SIG-M5 treated with dmso at 0.1 percent for 504 hours (cell line): ENCODE measurements around the gene ASB6.
"Not testable (repeated sequence)": the region's sequence is repeated elsewhere in the genome, so short reads cannot be mapped to it uniquely, and the experiment has no call there.

Experiments used
- DNase-seq: peaks from one replicate; lab custom pipeline; 2025; ENCODE audit not compliant: unreplicated experiment; lab: John Stamatoyannopoulos, UW

Gene ASB6

DNA sequence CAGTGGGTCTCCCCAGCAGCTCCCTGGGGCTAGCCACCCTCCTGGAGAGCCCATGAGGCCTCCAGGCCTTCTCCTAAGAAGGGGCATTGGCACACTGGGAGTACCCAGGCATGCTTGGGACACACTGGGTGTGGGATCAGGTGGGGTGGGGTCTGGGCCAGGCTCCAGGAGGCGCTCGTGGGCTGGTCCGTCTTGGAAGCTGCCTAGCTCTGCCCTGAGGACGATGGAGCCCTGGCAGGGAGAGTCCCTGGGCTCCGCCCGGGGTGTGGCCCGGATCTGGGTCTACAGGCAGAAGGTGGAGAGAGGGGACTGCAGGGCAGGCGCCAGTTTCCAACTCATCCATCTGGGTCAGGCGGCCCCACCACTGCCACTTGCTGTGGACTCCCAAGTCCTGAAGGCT, 25.9 kb upstream of the ASB6 start:
- no peak for DNase-seq

DNA sequence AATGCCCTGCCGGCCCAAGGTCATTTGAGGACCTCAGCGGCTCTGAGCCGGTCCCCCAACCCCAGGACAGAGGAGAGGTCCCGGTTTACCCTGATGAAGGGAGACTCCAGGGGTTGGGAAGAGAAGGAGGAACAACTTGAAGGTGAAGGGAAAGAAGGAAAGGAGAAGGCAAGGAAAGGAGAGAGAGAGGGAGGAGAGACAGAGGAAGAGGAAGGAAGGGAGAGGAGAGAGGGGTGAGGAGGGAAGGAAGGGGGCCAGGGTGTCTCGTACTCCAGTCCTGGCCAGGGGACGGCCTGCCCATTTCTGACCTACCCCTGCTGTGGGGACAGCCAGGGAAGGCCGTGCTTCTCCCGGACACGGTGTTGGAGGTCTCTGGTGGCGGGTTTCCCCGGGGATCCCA, 25.4 kb upstream of the ASB6 start:
- DNase-seq: no peak

DNA sequence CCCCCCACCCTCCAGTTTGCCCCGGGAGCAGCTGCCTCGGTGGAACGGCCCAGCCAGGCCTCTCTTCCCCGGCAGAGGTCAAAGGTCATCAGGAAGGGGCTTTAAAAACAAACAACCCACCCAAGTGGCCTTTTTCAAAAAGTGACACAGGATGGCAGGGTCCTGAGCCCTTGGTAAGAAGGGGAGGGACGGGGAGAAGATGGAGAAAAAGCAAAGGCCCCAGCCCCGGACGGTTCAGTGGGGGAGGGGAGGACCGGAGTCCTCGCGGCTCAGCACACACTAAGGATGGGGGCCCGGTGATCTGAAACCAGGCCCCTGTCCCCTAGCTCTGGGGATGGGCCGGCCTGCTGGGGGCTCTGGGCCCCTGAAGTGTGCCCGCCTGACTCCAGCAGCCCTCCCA, 24.6 kb upstream of the ASB6 start:
- no peak for DNase-seq

DNA sequence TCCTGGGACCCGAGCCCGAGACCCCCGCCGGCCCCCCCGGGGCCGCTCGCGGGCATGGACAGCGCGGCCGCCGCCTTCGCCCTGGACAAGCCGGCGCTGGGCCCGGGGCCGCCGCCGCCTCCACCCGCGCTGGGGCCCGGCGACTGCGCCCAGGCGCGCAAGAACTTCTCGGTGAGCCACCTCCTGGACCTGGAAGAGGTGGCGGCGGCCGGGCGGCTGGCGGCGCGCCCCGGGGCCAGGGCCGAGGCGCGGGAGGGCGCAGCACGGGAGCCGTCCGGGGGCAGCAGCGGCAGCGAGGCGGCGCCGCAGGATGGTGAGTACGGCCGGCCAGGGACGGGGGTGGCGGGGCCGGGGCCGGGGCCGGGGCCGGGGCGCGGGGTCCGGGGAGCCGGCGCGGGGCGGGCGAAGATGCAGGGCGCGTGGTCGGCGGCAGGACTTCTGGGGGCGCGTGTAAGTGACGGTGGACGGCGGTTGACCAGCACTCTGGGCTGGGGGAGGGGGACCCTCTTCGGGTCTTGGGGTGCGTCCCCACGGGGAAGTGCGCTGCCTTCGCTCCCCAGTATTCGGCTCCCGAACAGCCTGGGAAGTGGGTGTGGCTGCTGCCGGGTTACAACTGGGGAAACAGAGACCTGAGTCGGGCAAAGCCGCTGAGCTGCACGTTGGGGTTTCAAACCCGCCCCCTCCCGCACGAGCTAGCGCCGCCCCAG, 24.0 kb upstream of the ASB6 start:
- DNase-seq: no peak

DNA sequence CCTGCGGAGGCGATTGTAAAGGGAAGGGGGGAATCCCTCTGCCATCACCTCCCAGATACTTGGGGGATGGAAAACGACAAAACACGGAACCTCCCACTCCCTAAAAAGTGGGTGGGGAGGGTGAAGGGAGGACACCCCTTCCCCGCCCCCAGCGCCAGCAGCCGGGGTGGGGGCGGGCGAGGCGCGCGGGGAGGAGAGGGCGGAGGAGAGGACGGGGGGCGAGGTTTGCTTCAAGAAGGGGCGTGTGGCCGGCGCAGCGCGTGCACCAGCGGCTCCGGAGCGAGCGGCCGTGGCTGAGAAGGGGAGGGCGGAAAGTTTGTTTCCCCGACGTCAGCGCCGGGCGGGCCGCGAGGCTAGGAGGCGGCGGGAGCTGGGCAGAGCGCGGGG, 23.4 kb upstream of the ASB6 start, which contains the start of gene PRRX2:
Gene PRRX2 (plus strand): TSS at position 259 of the 387 bp plus-strand sequence. CDS start 221 bp downstream, outside the sequence.
- DNase-seq: no peak

DNA sequence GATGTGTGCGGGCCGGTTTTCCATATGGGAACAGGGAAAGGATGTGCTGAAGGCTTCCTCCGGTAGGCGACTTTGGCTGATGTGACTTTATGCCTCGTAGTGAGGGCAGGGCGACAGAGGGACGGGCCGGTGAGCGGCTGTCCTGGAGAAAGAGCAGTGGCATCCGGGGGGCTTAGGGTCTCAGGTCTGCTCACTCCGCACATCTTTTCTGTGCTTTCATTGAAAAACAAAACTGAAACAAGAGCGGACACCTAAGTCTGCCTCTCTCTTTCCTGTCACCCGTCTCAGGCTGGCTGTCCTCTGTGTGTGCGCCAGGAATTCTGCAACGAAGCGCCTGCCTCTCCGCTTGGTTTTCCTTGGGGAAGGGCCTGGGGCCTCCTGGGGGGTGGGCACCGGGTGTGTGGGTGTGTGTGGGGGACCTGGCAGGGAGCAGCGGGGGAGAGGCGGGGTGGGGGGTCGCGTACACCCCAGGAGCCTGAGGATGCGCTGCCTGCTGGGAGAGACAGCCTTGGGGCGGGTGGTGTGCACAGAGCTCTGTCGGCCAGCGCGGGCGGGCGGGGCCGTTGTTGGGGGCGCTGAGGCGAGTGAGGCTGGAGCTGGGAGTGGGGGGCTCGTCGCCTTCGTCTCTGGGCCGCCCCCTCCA, 22.9 kb upstream of the ASB6 start:
- DNase-seq: no peak

DNA sequence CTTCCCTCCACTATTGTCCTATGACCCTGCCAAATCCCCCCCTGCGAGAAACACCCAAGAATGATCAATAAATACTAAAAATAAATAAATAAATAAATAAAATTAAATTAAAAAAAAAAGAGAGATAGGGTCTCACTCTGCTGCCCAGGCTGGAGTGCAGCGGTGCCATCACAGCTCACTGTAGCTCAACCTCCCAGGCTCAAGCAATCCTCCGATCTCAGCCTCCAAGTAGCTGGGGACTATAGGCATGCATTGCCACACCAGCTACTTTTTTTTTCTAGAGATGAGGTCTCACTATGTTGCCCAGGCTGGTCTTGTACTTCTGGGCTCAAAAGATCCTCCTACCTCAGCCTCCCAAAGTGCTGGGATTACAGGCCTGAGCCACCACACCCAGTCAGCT, 20.3 kb upstream of the ASB6 start:
- not testable (repeated sequence) for DNase-seq

DNA sequence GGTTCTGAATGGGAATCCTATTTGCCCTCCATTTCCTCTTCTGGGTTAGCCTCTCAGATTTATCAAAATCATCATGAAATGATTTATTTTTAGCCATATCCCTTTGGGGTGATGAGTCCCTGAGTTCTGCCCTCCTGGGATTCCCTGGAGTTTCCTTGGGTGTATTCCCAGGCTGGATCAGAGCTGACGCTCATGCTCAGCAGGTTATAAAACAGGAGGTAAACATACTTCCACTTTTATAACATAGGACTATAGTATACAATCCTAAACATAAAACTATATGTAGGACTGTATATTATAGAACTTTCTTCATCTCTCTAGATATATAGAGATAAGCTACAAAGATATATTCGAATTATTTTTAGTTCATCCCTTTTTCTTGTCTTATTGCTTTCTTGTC, 19.1 kb upstream of the ASB6 start:
- no peak for DNase-seq

DNA sequence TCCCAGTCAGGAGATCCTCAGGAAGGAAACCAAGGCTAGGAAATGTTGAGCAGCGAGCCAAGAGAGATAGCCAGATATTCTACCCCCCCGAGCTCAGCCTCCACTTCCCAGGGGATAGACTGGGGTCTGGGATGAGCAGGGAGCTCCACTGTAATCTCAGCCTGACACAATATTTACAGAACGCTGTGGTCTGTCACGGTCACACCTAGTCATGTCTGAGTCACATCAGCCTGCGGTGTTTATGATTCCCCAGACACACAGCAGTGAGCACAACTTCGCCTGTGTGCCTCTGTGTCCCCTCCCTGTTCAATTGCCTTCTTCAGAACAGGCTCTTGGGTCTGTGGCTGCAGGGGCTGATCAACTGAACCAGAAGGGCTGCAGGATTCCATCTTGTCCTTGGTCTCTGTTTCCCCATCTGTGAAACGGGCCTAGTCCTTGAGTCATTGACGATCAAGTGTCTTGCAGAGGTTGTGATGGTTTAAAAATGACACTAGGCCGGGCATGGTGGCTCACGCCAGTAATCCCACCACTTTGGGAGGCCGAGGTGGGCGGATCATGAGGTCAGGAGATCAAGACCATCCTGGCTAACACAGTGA, 14.9 kb upstream of the ASB6 start:
- no peak for DNase-seq

DNA sequence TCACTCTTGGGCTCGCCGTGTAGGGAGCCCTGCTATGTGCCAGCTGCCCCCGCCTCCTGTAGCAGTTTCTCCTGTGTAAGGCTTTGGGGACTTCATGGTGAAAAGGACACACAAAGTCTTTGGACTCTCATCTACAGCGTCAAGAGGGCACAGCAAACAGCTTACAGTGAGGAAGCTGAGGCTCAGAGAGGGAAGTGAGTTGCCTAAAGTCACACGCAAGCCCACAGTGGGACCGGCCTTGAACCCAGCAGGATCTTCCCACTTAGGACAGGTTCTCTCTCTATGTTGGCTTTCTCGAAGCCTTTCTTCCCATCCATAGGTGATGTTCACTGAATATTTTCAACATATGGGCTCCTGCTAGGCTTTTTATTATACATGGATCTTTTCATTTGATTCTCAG, 13.7 kb upstream of the ASB6 start:
- DNase-seq: no peak

DNA sequence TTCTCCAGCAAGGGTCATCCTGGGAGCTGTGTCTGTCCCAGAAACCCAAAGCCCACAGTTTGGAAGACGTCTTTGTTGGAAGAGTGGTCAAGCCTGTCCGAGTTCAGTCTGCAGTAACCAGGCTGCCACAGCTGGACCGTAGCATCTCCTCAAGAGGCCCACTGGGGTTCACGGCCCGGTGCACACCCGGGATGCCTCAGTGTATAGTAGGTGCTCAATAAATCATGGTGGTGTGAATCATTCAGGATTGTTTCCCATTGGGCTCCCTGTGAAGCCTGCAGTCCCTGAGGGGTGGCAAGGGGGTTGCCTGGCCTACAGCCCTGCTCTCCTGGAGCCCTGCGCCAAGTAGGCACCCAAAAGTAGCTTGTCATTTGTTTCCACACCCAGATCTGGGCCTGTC, 13.2 kb upstream of the ASB6 start:
- no peak for DNase-seq

DNA sequence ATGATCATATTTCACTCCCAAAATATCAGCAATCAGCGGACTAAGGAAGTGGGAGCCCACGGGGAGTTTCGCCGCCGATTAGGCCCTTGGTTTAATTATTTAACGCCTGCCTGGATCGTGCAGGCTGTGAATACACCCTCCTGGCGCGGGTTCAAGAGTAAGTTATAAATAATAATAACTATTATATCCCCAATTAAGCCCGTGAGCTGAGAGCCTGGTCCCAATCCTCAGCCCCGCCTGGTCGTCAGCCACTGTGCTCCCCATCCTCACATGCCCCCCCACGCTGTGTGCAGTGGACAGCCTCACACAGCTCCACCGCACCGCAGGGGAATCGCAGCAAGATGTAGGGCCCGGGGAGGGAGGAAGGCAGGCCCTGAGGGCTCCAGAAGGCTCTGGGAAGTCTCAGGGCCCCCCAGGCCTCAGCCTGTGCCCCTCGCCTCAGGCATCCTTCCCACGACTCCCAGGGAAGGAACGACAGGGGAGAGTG, 12.6 kb upstream of the ASB6 start:
- no peak for DNase-seq

DNA sequence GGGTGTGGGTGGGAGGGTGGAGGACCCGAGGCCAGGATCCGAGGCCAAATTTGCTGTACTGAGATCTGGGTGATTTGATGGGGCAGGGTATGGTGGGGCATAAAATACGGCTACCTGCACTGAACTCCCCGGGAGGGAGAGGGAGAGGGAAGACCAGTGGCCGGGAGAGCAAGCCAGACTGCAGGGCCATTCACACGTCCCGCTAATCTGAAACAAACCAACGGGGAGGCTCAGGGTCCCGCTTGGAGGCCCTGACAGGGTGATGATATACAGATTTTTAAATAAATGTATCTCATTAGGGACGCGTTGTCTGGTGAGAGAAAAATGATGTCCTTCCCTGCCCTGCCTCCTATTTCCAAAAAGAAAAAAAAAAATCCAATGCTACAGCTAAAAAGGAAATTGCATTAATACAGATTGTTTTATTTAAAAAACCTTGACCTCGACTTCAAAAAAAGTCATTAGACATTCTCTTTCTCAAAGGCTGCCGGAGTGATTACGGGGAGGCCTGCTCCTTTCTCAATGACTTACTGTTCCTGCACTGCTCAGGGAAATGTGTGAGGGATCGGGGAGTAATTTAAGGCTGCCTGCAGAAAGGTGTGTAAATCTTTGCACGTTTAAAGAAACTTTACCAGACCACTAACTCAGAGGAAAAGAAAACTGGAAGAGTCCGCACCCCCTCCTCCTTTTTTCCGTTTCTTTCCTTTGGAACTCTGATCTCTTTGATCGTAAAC, 12.0 kb upstream of the ASB6 start:
- DNase-seq: no peak

DNA sequence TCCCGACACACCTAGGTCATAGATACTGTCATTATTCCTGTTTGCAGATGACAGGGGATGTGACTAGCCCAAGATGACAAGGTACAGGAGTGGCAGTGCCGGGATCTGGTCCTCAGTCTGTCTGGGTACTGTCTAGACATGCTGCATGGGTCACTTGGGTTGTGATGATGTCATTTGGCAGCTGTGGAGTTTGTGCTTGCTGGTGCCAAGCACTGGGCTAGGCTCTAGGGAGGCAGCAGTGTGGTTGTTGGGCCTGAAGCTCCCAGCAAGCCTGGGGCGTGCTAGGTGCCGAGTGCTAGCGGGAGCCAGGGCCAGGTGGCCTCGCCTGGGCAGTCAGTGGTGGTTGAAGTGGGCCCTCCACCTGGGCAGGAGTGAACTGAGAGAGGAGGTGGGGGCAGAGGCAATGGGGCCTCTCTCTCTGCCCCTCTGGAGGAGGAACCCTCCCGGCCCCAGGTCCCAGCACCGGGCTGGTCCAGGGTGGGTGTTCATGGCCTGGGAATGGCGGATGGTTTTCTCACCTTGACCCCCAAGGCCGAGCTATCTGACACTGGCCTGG, 8.8 kb upstream of the ASB6 start:
- DNase-seq: no peak

DNA sequence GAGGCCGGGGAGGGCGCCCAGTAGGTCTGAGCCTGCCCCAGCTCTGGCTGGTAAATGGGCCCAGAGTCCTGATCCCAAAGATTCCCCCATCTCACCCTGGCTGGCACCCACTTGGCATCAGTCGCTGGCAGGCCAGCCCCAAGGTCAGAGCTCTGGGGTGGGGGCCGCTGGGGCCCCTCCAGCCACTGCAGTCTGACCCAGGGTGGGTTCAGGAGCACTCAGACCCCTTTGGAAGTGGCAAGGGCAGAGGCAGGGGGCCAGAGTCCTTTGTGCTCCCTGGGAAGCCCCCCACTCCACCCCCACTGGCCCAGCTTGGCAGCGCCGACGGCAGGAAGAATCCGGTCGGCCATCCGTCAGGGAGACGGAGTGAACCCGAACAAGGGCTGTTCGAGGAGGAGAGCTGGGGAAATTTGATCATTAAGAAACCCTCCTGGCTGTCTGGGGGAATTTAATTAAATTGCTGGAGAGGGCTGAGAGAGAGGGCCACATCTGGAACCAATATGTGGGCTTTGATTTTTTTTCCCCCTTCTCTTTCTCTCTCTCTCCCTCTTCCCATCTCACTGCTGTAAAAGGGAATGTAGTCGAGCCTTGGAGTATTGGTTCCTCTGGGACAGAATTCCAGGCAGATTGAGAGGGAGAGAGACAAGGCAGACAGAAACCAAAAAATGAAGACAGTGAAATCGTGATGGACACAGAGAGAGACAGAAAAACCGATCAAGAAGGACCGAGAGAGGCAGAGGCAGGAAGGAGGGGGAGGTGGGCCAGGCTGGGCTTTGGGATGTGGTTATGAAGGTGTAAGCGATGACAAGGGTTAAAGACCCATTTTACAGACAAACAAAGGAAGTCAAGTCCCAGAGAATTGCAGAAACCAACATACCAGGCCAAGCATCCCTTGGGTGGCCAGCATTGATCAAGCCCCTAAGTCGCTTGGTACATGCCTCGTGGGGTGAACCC, 8.1 kb upstream of the ASB6 start:
- DNase-seq: no peak

DNA sequence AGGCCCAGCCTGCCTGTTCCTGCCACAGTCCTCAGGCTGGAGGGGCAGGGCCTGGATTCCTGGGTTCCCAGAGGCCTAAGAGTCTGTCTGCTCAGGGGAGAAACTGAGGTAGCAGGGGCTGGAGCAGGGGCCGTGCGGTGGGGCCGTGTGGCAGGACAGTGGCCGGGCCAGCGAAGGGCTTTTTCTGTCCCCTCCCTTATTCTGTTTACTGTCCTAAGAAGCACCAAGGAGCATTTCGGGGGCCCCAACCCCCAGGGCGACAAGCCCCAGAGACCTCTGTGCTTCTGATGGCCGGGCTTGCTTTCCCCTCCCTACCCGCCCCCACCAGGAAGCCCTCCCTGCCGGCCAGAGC, 6.8 kb upstream of the ASB6 start:
- no peak for DNase-seq

DNA sequence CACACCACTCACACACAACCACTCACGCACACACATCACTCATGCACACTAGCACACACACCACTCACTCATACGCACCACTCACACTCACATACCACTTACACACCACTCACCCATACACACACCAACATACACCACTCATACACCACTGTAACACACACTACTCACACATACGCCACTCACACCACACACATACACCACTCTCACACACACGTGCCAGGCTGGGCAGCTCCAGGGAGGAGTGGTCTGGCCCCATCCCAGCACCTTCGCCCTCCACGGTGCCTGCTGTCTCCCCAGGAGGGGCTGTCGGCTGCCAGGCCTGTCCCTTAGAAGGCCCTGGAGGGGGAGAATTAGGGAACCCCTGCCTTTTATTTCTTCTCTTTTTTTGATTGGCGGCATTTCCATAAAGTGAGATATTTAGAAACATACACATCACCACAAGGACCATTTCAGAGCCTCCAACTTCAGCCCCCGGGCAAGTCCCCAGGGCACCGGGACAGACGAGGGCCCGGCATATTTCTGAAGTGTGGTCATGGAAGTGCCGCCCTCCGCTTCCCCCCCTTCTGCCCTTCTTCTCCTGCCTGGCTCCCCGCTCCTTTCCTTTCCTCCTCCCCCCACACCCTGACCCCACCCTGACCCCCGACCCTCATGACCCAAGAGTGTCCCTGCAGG, 6.3 kb upstream of the ASB6 start:
- DNase-seq: no peak

DNA sequence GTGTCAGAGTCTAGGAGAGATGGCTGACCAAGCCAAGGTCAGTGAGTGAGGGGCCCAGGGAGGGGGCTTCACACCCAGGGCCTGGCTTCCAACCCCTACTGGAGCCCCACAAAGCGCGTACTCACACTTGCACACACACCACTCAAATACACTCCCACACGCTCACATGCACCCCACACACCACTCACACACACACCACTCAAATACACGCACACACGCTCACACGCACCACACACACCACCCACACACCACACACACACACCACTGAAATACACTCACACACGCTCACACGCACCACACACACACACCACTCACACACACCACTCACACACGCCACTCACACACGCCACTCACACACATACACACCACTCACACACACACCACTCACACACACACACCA, 5.7 kb upstream of the ASB6 start:
- DNase-seq: no peak

DNA sequence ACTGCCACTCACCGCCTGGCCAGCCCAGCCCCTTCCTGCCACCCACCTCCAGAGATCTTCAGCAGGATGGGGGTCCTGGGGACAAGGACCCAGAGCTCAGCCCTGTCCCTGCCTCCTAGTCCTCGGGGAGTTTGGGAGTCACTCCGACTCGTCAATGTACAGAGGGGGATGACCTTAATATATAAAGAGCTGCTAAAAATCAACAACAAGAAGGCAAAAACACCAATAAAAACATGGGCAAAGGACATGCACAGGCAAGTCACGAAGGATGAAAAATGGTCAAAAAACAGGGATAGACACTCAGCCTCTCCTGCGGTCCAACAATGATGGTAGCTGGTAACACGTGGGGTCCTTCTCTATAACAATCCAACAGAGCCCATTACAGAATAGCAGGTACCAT, 4.7 kb upstream of the ASB6 start:
- no peak for DNase-seq

DNA sequence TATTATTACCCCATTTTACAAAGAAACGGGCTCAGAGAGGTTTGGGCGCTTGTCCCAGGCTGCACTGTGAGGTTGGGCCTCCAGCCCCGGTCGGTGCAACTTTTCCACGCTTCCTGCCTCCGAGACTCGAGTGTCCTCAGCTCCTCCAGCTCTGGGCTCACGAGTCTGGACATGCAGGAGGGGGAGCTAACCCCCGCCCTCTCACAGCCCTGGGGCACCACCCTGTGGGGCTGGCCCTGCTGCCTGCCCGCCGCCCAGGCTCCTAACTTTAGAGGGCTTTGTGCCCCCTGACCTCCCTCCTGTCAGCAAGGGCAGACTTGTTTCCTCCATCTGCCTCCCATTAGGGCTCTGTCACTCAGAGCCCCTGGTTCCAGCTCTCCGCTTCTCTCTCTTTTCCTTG, 4.3 kb upstream of the ASB6 start:
- no peak for DNase-seq
